C4-2B (cell line): ENCODE results near the gene KIF1B.

Source experiments
- H3K27ac ChIP-seq: fragments of 450-650 bp; 2 replicates; pipeline ENCODE4 v1.5.1; 2017
- ZFX ChIP-seq: fragments of 450-650 bp; IDR thresholded peaks from 2 replicates; pipeline ENCODE4 v1.6.1; 2017
- TF ChIP-seq, protein P1 (sequence below): fragments of 450-650 bp; conservative IDR thresholded peaks from 2 replicates; pipeline ENCODE4 v1.5.1; 2017; ENCODE audit warnings: mild to moderate bottlenecking

The KIF1B gene

DNA sequence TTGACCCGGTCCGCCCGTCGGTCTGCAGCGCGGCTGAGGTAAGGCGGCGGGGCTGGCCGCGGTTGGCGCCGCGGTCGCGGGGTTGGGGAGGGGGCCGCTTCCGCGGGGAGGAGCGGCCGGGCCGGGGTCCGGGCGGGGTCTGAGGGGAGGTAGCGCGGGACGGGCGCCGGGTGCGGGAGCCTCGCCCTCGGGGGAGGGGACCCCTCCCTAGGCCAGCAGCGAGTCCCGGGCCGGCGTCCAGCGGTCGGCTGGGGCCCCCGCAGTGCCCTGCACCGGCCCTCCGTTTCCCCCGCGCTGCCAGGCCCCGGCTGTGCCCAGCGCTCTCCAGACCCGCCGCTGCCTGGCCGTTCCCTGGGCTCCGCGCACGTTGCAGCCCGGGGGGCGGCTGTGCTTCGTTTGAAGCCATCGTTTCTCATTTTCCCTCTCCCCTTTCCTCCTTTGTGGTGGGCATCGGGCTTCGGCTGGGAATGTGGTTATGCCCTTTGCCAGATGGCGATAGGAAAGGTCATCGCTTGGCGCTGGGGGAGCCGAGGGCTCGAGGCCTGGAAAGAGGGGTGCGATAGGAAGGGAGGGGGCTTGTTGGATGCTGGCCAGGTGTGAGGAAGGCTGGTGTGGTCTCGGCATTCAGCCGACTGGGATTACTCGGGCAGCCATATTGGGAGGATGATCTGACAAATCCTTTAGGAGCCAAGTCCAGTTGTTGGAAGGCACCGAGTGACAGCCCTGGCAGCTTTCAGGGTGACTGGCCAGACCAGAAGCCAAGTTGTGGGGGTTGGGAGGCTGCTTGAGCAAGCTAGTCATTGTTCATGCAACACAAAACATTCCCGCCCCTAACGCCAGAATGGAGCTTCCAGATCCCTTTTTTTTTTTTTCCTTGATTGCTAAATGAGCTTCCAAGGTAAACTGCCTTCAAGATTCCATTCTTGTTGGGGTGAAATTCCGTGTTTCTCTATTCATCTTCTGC is 753 bp downstream of the KIF1B start:
- peak overlapping the region; percentile 94 for H3K27ac ChIP-seq
- peak; percentile 83 for TF ChIP-seq ZFX
- TF ChIP-seq, protein P1, sequence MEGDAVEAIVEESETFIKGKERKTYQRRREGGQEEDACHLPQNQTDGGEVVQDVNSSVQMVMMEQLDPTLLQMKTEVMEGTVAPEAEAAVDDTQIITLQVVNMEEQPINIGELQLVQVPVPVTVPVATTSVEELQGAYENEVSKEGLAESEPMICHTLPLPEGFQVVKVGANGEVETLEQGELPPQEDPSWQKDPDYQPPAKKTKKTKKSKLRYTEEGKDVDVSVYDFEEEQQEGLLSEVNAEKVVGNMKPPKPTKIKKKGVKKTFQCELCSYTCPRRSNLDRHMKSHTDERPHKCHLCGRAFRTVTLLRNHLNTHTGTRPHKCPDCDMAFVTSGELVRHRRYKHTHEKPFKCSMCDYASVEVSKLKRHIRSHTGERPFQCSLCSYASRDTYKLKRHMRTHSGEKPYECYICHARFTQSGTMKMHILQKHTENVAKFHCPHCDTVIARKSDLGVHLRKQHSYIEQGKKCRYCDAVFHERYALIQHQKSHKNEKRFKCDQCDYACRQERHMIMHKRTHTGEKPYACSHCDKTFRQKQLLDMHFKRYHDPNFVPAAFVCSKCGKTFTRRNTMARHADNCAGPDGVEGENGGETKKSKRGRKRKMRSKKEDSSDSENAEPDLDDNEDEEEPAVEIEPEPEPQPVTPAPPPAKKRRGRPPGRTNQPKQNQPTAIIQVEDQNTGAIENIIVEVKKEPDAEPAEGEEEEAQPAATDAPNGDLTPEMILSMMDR: no peak

DNA sequence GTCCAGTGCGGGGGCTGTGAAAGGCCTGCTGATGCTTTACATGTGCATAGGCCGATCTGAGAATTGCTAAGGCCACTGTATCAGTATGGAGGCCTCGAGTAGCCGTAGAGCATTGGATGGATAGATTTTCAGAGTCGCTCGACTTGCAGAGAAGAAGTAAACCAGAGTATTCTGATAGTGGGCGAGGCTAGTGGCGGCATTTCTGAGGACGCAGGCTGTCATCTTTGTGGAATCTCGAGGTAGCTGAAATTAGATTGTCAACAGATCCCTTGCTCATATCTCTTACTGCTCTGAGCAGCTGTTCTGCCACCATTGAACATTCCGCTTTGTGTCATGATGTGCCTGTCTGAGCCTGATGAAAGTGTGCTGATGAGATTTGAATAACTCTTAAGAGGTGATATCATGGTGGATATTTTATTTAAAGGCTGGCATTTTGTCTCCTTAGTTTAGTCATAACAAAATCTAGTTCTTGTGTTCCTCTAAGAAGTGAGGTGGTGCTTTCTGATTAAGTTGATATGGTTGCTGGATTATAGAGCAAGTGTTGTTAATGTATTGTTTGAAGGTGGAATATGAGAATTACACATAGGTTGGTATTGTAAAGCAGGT is 1.5 kb downstream of the KIF1B start:
- peak overlapping the region; percentile 94 for H3K27ac ChIP-seq
- TF ChIP-seq, protein P1: no peak
- TF ChIP-seq ZFX: no peak

DNA sequence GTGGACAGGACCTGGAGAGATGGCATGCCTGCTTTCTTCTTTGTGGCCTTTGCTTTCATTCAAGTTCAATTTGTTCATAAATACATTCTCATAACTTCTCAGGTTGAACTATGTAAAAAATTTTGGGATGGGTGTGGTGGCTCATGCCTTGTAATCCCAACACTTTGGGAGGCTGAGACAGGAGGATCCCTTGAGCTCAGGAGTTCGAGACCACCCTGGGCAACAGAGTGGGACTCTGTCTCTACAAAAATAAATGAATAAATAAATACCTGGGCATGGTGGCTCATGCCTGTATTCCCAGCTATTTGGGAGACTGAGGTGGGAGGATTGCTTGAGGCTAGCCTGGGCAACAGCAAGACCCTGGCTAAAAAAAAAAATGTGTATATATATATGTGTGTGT is 2.1 kb downstream of the KIF1B start:
- H3K27ac ChIP-seq: no peak overlapping the region
- no peak for TF ChIP-seq ZFX
- TF ChIP-seq, protein P1: no peak

DNA sequence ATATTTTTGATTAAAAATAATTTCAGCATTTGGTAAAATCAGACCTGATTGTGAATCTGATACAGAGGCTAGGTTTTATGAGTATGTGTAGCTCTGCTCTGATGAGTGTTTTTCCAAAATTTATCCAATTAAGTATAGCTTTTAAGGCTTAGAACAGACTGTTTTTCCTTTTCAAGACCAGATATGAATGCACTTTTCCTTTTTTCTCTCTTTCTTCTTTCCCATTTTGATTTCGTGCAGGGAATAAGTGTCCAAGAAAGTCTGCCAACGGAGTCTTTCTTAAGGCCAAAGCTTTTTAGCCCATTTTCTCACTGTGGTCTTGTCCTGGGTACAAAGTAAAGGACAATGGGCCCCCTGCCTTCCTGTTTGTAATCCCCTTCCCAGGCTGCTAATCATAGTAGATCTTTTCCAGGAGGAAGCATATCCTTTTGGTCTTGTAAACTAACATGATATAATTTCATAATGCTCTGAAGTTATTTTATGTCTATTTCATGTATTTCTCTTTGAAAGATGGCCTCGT is 2.9 kb downstream of the KIF1B start:
- TF ChIP-seq, protein P1: no peak
- no peak for TF ChIP-seq ZFX
- H3K27ac ChIP-seq: no peak overlapping the region

DNA sequence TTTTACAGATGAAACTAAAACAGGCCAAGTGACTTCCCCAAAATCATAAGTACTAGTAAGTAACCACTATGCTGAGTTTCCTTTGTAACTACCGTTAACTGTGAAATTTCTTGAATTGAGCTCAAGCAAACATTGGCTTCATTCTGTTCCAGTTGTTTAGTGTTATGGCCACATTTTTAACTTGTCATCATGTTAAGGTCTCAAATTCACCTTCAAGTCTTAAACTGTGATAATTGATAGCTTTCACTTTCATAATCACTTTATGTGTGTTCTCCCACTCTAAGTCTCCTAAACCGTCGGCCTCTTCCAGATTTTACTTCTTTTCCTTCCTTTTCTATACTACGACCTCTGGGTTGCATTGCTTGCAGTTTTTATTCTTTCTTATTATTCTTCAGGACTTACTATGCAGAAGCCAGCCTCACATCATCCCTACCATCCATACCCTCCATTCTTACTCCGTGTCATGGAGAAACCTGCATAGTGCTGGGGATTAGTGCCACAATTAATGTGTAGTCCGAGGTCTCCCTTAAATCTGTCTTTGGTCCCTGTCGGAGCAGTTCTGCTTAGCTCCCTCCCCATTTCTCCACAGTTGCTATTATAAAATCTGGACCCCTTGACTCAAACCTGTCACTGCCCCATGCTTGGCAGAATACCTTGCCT is 5.8 kb downstream of the KIF1B start:
- H3K27ac ChIP-seq: no peak overlapping the region
- TF ChIP-seq ZFX: no peak
- TF ChIP-seq, protein P1: no peak

DNA sequence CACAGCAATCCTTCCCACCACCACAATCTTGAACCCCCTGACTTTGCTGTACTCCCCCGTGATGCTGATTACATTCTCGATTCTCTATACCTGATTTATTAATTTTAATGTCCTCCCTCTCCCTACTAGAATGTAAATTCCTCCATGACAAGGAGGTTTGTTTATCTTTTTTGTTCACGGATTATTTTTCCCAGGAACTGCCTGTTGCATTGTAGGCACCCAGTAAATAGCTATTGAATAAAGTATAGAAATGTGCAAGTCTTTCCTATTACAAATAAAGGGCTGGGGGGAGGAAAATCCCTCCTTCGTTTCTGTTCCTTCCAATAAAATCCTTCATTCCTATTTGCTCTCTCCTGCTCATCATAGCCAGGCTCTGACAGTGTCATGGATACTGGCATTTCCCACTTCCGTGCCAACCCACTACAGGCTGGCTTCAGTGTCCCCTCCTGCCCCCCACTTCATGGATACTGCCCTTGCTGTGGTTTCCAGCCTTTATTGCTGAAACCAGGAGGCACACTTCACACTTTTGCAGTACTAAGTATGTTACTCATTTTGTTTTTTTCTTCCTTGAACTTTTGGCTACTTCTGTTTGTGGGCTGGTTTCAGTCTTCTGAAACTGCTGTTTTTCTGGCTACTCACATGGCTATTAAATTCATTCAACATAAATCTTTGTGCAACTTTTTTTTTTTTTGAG is 7.5 kb downstream of the KIF1B start:
- H3K27ac ChIP-seq: no peak overlapping the region

More for the DNA sequence above, 7.5 kb downstream of the KIF1B start:
- TF ChIP-seq ZFX: no peak
- TF ChIP-seq, protein P1: no peak
